Effector CD8-positive, alpha-beta T cell (primary cell): Measurements from ENCODE around the gene ANGPTL4.
A peak's percentile ranks its signal among the peaks of the same experiment; 100 is the strongest.
"Not testable (repeated sequence)": the region's sequence is repeated elsewhere in the genome, so short reads cannot be mapped to it uniquely, and the experiment has no call there.

Experiments used
- DNase-seq: peaks from one replicate; lab custom pipeline; 2025; lab: John Stamatoyannopoulos, UW

ANGPTL4 gene

DNA sequence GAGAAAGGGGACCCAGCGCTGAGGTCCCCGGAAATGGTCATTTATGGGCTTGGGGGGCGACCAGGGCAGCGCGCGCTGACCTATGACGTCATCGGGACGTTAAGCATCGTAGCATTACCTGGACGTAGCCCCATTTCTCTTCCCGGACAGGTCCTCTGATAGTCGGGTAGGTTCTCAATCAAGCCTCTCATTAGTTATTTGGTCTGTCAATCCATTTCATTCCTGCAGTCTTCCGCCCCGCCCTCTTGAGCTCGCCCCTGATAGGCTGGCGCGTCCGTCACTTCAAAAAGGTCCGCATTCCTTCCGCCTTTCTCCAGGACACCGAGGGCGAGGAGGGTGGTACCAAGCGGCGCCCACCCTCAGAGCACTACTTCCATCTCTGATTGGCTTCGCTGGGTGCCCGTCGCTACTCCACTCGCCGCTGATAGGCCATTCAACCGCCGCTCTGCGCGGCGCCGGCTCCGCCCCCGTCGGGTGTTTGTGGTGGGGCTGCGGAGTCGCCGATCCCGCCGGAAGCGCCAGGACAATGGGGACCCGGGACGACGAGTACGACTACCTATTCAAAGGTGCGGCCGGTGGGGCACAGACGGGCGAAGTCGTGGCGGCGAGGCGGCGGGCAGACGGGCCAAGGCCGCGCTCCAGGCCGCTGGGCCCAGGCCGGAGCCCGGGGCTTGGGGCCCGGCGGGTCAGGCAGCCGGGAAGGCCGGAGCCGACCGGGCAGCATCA, 26.1 kb downstream of the ANGPTL4 start, which contains the start of gene RAB11B:
Gene RAB11B (plus strand): TSS at position 470 of the 726 bp plus-strand sequence. CDS start 57 bp downstream, at position 527.
- DNase-seq, result peak; percentile 97

DNA sequence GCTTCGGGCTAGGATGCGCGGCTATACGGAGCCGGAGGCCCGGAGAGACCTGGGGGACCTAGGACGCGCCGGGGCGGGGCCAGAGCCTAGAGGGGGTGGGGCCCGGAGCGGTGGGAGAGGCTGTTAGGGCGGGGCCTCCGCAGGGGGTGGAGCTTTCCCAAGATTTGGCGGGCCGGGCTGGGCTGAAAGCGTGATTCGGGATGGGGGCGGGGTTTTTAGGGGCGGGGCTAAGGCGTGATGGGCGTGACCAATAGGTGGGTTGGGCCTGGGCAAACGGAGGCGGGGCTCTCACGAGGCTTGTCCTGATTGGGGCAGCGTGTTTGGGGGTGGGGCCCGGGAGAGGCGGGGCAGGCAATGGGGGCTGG, 26.6 kb downstream of the ANGPTL4 start:
- peak; percentile 89 for DNase-seq

- no peak for DNase-seq
Measured at GRCh38 chr19:8391198-8392016, 27.5 kb downstream of the ANGPTL4 start.

- no peak for DNase-seq
Measured at GRCh38 chr19:8392017-8392591, 28.1 kb downstream of the ANGPTL4 start.

- DNase-seq, result no peak
Measured at GRCh38 chr19:8393192-8393870, 29.4 kb downstream of the ANGPTL4 start.

DNA sequence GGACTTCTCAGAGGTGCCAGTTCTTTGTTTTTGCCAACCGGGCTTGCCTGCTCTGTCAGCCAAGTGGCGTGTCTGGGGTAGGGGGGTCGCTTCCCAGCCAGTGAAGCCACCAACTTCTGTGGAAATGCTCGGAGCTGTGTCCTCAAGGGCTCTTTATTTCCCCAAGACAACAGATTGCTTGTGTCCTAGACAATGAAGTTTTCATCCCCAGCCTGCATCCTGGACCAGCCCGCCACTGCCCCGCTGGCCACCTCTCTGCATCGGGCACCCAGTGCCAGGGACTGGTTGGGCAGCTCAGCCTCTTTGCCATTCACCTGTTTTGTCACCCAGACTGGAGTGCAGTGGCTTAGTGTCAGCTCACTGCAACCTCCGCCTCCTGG, 29.9 kb downstream of the ANGPTL4 start:
- no peak for DNase-seq

DNA sequence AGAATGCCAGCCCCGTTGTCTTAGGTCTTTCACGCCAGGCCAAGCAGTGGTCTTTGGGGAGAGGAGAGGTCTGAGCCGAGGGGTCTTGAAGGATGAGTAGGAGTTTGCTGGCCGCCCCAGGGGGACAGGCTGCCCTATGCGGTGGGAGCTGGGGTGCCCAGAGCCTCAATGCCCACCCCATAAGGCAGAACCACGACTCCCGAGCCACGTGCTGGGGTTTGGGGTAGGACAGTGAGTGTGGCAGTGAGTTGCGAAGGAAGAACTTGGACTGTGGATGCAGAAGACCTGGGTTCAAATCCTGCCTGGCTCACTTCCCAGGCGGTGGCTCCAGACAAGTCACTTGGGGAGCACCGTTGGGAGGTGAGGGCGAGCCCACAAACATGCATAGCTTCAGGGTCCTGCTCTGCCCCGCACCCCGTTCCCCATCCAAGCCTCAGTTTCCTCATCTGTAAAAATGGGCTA, 31.7 kb downstream of the ANGPTL4 start:
- DNase-seq, result no peak

DNA sequence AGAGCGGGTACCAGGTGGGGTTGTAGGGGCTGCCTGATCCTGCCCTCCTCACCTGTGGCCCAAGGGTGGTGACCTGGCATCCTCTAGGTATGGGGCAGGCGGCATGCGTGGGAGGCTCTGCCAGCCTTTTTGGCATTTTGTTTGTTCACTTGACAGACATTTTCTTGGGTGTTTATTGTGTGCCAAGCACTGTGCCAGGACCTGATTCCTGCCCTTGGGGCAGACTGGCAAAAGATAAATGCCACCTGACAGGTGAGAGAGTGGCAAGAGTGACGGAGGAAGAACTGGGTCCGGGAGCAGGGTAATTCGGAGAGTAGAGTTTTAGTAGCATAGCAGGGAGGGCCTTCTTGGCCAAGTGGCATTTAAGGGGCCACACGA, 32.2 kb downstream of the ANGPTL4 start:
- no peak for DNase-seq

DNA sequence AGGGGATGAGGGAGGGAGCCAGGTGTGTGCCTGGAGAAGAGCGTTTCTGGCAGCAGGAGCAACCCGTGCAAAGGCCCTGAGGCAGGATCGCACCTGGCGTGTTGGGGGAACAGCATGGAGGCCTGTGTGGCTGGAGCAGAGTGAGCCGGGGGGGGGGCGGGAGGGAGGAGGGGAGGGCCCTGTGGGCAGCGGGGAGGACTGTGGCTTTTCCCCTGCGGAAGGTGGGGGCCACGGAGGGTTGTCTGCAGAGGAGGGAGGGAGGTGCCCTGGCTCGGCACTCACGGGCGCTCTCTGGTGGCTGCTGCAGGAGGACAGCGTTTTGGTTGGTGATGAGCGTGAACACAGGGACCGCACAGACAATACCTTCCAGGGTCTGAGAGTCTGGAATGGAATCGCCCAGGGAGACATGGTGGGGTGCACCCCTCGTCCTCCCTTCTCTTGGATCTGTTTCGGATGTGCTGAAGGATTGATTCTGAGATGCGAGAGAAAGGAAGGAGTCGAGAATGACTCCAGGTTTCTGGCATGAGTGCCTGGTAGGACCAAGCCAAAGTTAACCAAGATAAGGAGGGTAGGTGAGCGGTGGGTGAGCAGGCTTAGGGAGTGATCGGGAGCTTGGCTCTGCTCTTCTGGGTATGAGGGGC, 32.7 kb downstream of the ANGPTL4 start:
- DNase-seq, result peak; percentile 49

- no peak for DNase-seq
Measured at GRCh38 chr19:8397271-8397670, 33.3 kb downstream of the ANGPTL4 start.

- DNase-seq, result no peak
Measured at GRCh38 chr19:8397746-8398310, 33.9 kb downstream of the ANGPTL4 start.

DNA sequence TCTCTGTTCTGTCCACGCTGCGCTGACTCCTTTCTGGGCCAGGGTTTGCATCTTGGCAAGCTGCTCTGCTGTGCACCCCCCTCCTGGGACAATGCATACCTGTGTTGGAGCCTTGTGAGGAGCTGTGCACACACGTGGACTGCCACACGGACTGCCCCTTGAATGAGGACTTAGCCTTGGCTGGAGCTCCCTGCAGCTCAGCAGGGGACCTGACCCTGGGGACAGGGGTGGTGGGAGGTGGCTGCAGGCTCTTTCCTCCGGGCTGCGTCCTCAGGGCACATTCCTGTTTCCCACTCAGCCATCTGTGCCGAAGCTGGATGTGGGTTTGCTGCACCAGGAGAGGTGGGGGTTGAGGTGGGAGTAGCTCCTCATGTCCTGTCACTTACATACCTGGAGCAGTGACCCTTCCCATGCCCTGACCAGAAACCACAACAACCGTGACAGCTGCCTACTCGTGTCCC, 34.4 kb downstream of the ANGPTL4 start:
- DNase-seq, result no peak

DNA sequence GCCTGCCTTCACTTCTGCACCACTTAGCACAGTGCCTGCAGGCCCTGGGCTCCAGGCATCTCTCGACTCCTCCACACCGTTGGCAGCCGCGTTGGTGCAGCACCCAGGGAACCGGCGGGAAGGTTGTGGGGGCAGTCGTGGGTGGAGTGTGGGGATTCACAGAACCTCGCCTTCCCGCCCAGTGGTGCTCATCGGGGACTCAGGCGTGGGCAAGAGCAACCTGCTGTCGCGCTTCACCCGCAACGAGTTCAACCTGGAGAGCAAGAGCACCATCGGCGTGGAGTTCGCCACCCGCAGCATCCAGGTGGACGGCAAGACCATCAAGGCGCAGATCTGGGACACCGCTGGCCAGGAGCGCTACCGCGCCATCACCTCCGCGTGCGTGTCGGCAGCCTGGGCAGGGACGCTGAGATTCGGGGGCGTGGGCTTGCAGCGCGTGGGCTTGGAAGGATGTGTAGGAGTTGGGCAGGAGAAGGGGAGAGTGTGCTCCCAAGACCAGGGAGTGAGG, 35.8 kb downstream of the ANGPTL4 start:
- DNase-seq, result no peak

DNA sequence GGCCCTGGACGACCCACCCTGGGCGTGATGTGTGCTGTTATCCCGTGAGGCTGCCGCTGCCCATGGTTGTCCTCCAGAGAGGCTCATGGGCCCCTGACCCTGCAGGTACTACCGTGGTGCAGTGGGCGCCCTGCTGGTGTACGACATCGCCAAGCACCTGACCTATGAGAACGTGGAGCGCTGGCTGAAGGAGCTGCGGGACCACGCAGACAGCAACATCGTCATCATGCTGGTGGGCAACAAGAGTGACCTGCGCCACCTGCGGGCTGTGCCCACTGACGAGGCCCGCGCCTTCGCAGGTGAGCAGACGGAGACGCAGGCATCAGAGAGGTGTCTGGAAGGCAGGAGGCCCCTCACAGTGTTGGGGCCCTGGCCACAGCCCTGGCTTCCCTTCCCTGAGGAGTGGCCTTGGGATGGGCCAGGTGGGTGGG, 38.0 kb downstream of the ANGPTL4 start:
- no peak for DNase-seq

- DNase-seq, result no peak
Measured at GRCh38 chr19:8403098-8403819, 39.3 kb downstream of the ANGPTL4 start.

GRCh38 chr19:8403820-8404109, 39.8 kb downstream of the ANGPTL4 start:
- DNase-seq, result no peak

- no peak for DNase-seq
Measured at GRCh38 chr19:8404391-8405151, 40.6 kb downstream of the ANGPTL4 start.

- not testable (repeated sequence) for DNase-seq
Measured at GRCh38 chr19:8410718-8411117, 46.8 kb downstream of the ANGPTL4 start.

GRCh38 chr19:8412783-8413628, 49.1 kb downstream of the ANGPTL4 start, which contains the start of gene MARCHF2:
TSS of gene MARCHF2 (plus strand) at chr19:8413305. CDS start at chr19:8421841, 8,536 bp downstream.
- peak; percentile 92 for DNase-seq
